Activated CD4-positive, alpha-beta memory T cell treated with anti-CD3 and anti-CD28 coated beads, Interleukin-2, amount 10 ng/mL, durations not matched to agents 7 days and 5 days (primary cell): ENCODE results near the gene ACTR3. TPM values are rescaled to one million over a fixed set of nuclear protein-coding genes. Genes with fewer than 3 reads are reported as not detected.
A peak's percentile ranks its signal among the peaks of the same experiment; 100 is the strongest.

ENCODE experiments used
- CTCF ChIA-PET: fragments of 350-600 bp; sonication (Branson Sonifier 250); formaldehyde crosslinking; loops from one replicate; lab custom pipeline; 2021; ENCODE audit warnings: antibody characterized with exemption, inconsistent platforms; lab: Charles Lee
- POLR2A ChIA-PET: fragments of 350-600 bp; sonication (Branson Sonifier 250); formaldehyde crosslinking; loops from one replicate; lab custom pipeline; 2021; ENCODE audit warnings: antibody characterized with exemption; lab: Charles Lee
- DNase-seq: peaks from one replicate; pipeline ENCODE4 v3.0.0-alpha.2; 2020
- H3K27ac Mint-ChIP-seq: one replicate; pipeline ENCODE4 v1.8.0; 2021; ENCODE audit warnings: mild to moderate bottlenecking, mixed read lengths
- H3K27me3 Mint-ChIP-seq: one replicate; pipeline ENCODE4 v1.8.0; 2021; ENCODE audit warnings: mixed read lengths
- H3K36me3 Mint-ChIP-seq: one replicate; pipeline ENCODE4 v1.8.0; 2021; ENCODE audit warnings: low read depth, mixed read lengths
- H3K4me1 Mint-ChIP-seq: one replicate; pipeline ENCODE4 v1.8.0; 2021; ENCODE audit warnings: mixed read lengths
- H3K4me3 Mint-ChIP-seq: one replicate; pipeline ENCODE4 v1.8.0; 2021; ENCODE audit warnings: mild to moderate bottlenecking, mixed read lengths
- H3K9me3 Mint-ChIP-seq: one replicate; pipeline ENCODE4 v1.8.0; 2021; ENCODE audit warnings: mixed read lengths
- total RNA-seq, 2 experiments: library from RNA; stranded (reverse); gene quantifications; one replicate each; pipeline ENCODE4 v1.2.3, GENCODE V29; 2021

The ACTR3 gene
- total RNA-seq, 2 experiments from 2014 or later, result 580 to 592 TPM

- H3K4me1 Mint-ChIP-seq, result peaks cover 14% of the 10 kb centered on the region
- H3K27ac Mint-ChIP-seq, result no peak overlapping the region
- peaks cover 40% of the 10 kb centered on the region for H3K36me3 Mint-ChIP-seq
- H3K9me3 Mint-ChIP-seq, result peaks cover 5% of the 10 kb centered on the region
- CTCF ChIA-PET, result interaction anchor here (2.3 kb wide), 1 partner anchor 11 kb away, joined by 8 read pairs; no protein-coding TSS in a partner anchor
- H3K4me3 Mint-ChIP-seq, result no peak overlapping the region
- no peak for DNase-seq
- H3K27me3 Mint-ChIP-seq, result no peaks in the 10 kb centered on the region
- POLR2A ChIA-PET, result interaction anchor here (1.1 to 1.4 kb wide), 2 partner anchors 8 to 12 kb away, joined by 4 read pairs; no protein-coding TSS in a partner anchor
Observed at GRCh38 chr2:113977060-113977659, 87.3 kb downstream of the ACTR3 start.

- peaks cover 36% of the 10 kb centered on the region for H3K36me3 Mint-ChIP-seq
Observed at GRCh38 chr2:113977660-113978523, 88.0 kb downstream of the ACTR3 start.

GRCh38 chr2:113978524-113979190 is 88.8 kb downstream of the ACTR3 start:
- ChIA-PET POLR2A (interaction anchor here (0.6 to 1.1 kb wide), 3 partner anchors 10 to 85 kb away, joined by 3 to 4 read pairs (median 4); no protein-coding TSS in a partner anchor), CTCF (interaction anchor here (0.6 to 2.3 kb wide), 7 partner anchors 13 to 169 kb away, joined by 3 to 8 read pairs (median 3); partner anchors contain the start of gene ACTR3)
- H3K9me3 Mint-ChIP-seq, result peaks cover 5% of the 10 kb centered on the region
- no peak for DNase-seq
- H3K36me3 Mint-ChIP-seq, result peaks cover 34% of the 10 kb centered on the region
- H3K4me3 Mint-ChIP-seq, result no peak overlapping the region
- peaks cover 13% of the 10 kb centered on the region for H3K4me1 Mint-ChIP-seq
- no peaks in the 10 kb centered on the region for H3K27me3 Mint-ChIP-seq
- H3K27ac Mint-ChIP-seq, result no peak overlapping the region

More at GRCh38 chr2:113977660-113978523, 88.0 kb downstream of the ACTR3 start:
- H3K4me1 Mint-ChIP-seq, result peaks cover 13% of the 10 kb centered on the region
- no peak for DNase-seq
- no peak overlapping the region for H3K4me3 Mint-ChIP-seq
- H3K9me3 Mint-ChIP-seq, result peaks cover 5% of the 10 kb centered on the region
- ChIA-PET POLR2A (interaction anchor here (0.6 to 1.4 kb wide), 3 partner anchors 9 to 18 kb away, joined by 4 read pairs; no protein-coding TSS in a partner anchor), CTCF (interaction anchor here (1.0 to 2.3 kb wide), 4 partner anchors 12 to 101 kb away, joined by 3 to 8 read pairs (median 4); no protein-coding TSS in a partner anchor)
- no peaks in the 10 kb centered on the region for H3K27me3 Mint-ChIP-seq
- no peak overlapping the region for H3K27ac Mint-ChIP-seq

GRCh38 chr2:113979191-113980128 is 89.6 kb downstream of the ACTR3 start:
- Mint-ChIP-seq H3K27me3 (no peaks in the 10 kb centered on the region), H3K4me3 (no peak overlapping the region), H3K9me3 (peaks cover 5% of the 10 kb centered on the region), H3K27ac (no peak overlapping the region), H3K4me1 (peaks cover 13% of the 10 kb centered on the region), H3K36me3 (peaks cover 34% of the 10 kb centered on the region)
- ChIA-PET POLR2A (interaction anchor here (0.7 kb wide), 1 partner anchor 86 kb away, joined by 3 read pairs; no protein-coding TSS in a partner anchor), CTCF (interaction anchor here (0.6 to 1.4 kb wide), 8 partner anchors 19 to 293 kb away, joined by 3 to 5 read pairs (median 3); partner anchors contain the start of gene ACTR3)
- peak; percentile 73 for DNase-seq

- no peak for DNase-seq
Observed at GRCh38 chr2:113980946-113981345, 91.1 kb downstream of the ACTR3 start.

GRCh38 chr2:113981404-113982134 is 91.7 kb downstream of the ACTR3 start:
- peaks cover 5% of the 10 kb centered on the region for H3K9me3 Mint-ChIP-seq
- H3K27ac Mint-ChIP-seq, result no peak overlapping the region
- POLR2A ChIA-PET, result no interaction called here
- peaks cover 22% of the 10 kb centered on the region for H3K36me3 Mint-ChIP-seq
- no peaks in the 10 kb centered on the region for H3K27me3 Mint-ChIP-seq
- no peak for DNase-seq
- peaks cover 4% of the 10 kb centered on the region for H3K4me1 Mint-ChIP-seq
- no peak overlapping the region for H3K4me3 Mint-ChIP-seq
- CTCF ChIA-PET, result interaction anchor here (1.4 kb wide), 1 partner anchor 191 kb away, joined by 4 read pairs; no protein-coding TSS in a partner anchor

More at GRCh38 chr2:113980946-113981345, 91.1 kb downstream of the ACTR3 start:
- peaks cover 22% of the 10 kb centered on the region for H3K36me3 Mint-ChIP-seq
- no peak overlapping the region for H3K27ac Mint-ChIP-seq
- no peaks in the 10 kb centered on the region for H3K27me3 Mint-ChIP-seq
- no peak overlapping the region for H3K4me3 Mint-ChIP-seq
- H3K9me3 Mint-ChIP-seq, result peaks cover 5% of the 10 kb centered on the region
- CTCF ChIA-PET, result interaction anchor here (0.7 to 1.4 kb wide), 3 partner anchors 190 to 636 kb away, joined by 3 to 4 read pairs (median 3); no protein-coding TSS in a partner anchor
- H3K4me1 Mint-ChIP-seq, result peaks cover 9% of the 10 kb centered on the region
- POLR2A ChIA-PET, result no interaction called here

GRCh38 chr2:113985554-113986397 is 95.9 kb downstream of the ACTR3 start:
- no peaks in the 10 kb centered on the region for H3K9me3 Mint-ChIP-seq
- H3K4me3 Mint-ChIP-seq, result no peak overlapping the region
- ChIA-PET POLR2A (no interaction called here), CTCF (no interaction called here)
- no peak overlapping the region for H3K27ac Mint-ChIP-seq
- peaks cover 15% of the 10 kb centered on the region for H3K36me3 Mint-ChIP-seq
- no peak for DNase-seq
- peaks cover 2% of the 10 kb centered on the region for H3K4me1 Mint-ChIP-seq
- no peaks in the 10 kb centered on the region for H3K27me3 Mint-ChIP-seq

- no peak for DNase-seq
- Mint-ChIP-seq H3K36me3 (peaks cover 17% of the 10 kb centered on the region), H3K27me3 (no peaks in the 10 kb centered on the region), H3K4me3 (no peak overlapping the region), H3K4me1 (no peaks in the 10 kb centered on the region), H3K9me3 (no peaks in the 10 kb centered on the region), H3K27ac (no peak overlapping the region)
- CTCF ChIA-PET, result no interaction called here
- POLR2A ChIA-PET, result no interaction called here
Observed at GRCh38 chr2:113986762-113987290, 96.9 kb downstream of the ACTR3 start.

- Mint-ChIP-seq H3K27me3 (no peaks in the 10 kb centered on the region), H3K4me3 (no peak overlapping the region), H3K36me3 (peaks cover 10% of the 10 kb centered on the region), H3K9me3 (no peaks in the 10 kb centered on the region), H3K4me1 (no peaks in the 10 kb centered on the region), H3K27ac (no peak overlapping the region)
- ChIA-PET CTCF (no interaction called here), POLR2A (no interaction called here)
- no peak for DNase-seq
Observed at GRCh38 chr2:113992090-113992489, 102.2 kb downstream of the ACTR3 start.

- Mint-ChIP-seq H3K9me3 (no peaks in the 10 kb centered on the region), H3K4me3 (no peak overlapping the region), H3K36me3 (no peaks in the 10 kb centered on the region), H3K4me1 (no peaks in the 10 kb centered on the region), H3K27ac (no peak overlapping the region), H3K27me3 (no peaks in the 10 kb centered on the region)
- CTCF ChIA-PET, result no interaction called here
- no peak for DNase-seq
- POLR2A ChIA-PET, result no interaction called here
Observed at GRCh38 chr2:113996671-113997594, 107.0 kb downstream of the ACTR3 start.
